GM18868 (cell line): ENCODE measurements around the gene SPEF2.
A peak's percentile ranks its signal among the peaks of the same experiment; 100 is the strongest.

Source experiments
- ATAC-seq: cut with Tn5 transposase; IDR thresholded peaks from one replicate; pipeline ENCODE4 v1.9.1; 2021; ENCODE audit warnings: mild to moderate bottlenecking, moderate library complexity; ENCODE audit not compliant: unreplicated experiment

The SPEF2 gene

GRCh38 chr5:35617435-35618303 lies at the start of gene SPEF2:
Gene SPEF2, plus strand, starts transcription at chr5:35617863. Its CDS starts 135 bp downstream, at chr5:35617998.
- peak; percentile 92 for ATAC-seq

- no peak for ATAC-seq
Measured at GRCh38 chr5:35575578-35575977, 42.1 kb upstream of the SPEF2 start.

GRCh38 chr5:35587419-35587818 lies 30.2 kb upstream of the SPEF2 start:
- no peak for ATAC-seq

- no peak for ATAC-seq
Measured at GRCh38 chr5:35593338-35593737, 24.3 kb upstream of the SPEF2 start.

- peak; percentile 52 for ATAC-seq
Measured at GRCh38 chr5:35598707-35599370, 18.8 kb upstream of the SPEF2 start.

GRCh38 chr5:35600591-35600990 lies 17.1 kb upstream of the SPEF2 start:
- no peak for ATAC-seq

GRCh38 chr5:35608881-35609779 lies 8.5 kb upstream of the SPEF2 start:
- ATAC-seq, result no peak

GRCh38 chr5:35617060-35617434 lies 616 bp upstream of the SPEF2 start:
- ATAC-seq, result no peak

- no peak for ATAC-seq
Measured at GRCh38 chr5:35618304-35618636, 607 bp downstream of the SPEF2 start.

- ATAC-seq, result no peak
Measured at GRCh38 chr5:35618781-35619180, 1.1 kb downstream of the SPEF2 start.

- no peak for ATAC-seq
Measured at GRCh38 chr5:35622974-35623373, 5.3 kb downstream of the SPEF2 start.

- ATAC-seq, result no peak
Measured at GRCh38 chr5:35623991-35624390, 6.3 kb downstream of the SPEF2 start.

GRCh38 chr5:35626108-35626507 lies 8.4 kb downstream of the SPEF2 start:
- ATAC-seq, result no peak

GRCh38 chr5:35626553-35626952 lies 8.9 kb downstream of the SPEF2 start:
- no peak for ATAC-seq

GRCh38 chr5:35634326-35634725 lies 16.7 kb downstream of the SPEF2 start:
- no peak for ATAC-seq

GRCh38 chr5:35640623-35641022 lies 23.0 kb downstream of the SPEF2 start:
- ATAC-seq, result no peak

GRCh38 chr5:35644543-35644942 lies 26.9 kb downstream of the SPEF2 start:
- ATAC-seq, result no peak

- no peak for ATAC-seq
Measured at GRCh38 chr5:35647128-35647527, 29.5 kb downstream of the SPEF2 start.

GRCh38 chr5:35647712-35648111 lies 30.0 kb downstream of the SPEF2 start:
- ATAC-seq, result no peak

GRCh38 chr5:35651002-35651756 lies 33.5 kb downstream of the SPEF2 start:
- peak; percentile 86 for ATAC-seq

- no peak for ATAC-seq
Measured at GRCh38 chr5:35656721-35657120, 39.1 kb downstream of the SPEF2 start.
